CD4-positive, alpha-beta T cell treated with Interleukin-2 at 100 ng/mL for 4 hours (primary cell): Measurements from ENCODE around the gene PRSS16.
A peak's percentile ranks its signal among the peaks of the same experiment; 100 is the strongest.
"Not testable (repeated sequence)": the region's sequence is repeated elsewhere in the genome, so short reads cannot be mapped to it uniquely, and the experiment has no call there.

ENCODE experiments used
- DNase-seq: peaks from one replicate; pipeline ENCODE4 v3.0.0-alpha.2; 2020; ENCODE audit warnings: low spot score

Gene PRSS16

GRCh38 chr6:27247133-27247836 is at the start of gene PRSS16:
Gene PRSS16, plus strand, starts transcription at chr6:27247701. Its CDS starts 37 bp downstream, at chr6:27247738.
- DNase-seq: no peak

- no peak for DNase-seq
Measured at GRCh38 chr6:27205375-27206278, 41.9 kb upstream of the PRSS16 start.

GRCh38 chr6:27206806-27207205 is 40.7 kb upstream of the PRSS16 start:
- no peak for DNase-seq

GRCh38 chr6:27208042-27208441 is 39.5 kb upstream of the PRSS16 start:
- DNase-seq: no peak

GRCh38 chr6:27209196-27209595 is 38.3 kb upstream of the PRSS16 start:
- no peak for DNase-seq

- no peak for DNase-seq
Measured at GRCh38 chr6:27209659-27210269, 37.7 kb upstream of the PRSS16 start.

GRCh38 chr6:27213091-27213517 is 34.4 kb upstream of the PRSS16 start:
- not testable (repeated sequence) for DNase-seq

- DNase-seq: no peak
Measured at GRCh38 chr6:27213544-27214125, 33.9 kb upstream of the PRSS16 start.

GRCh38 chr6:27214126-27214601 is 33.3 kb upstream of the PRSS16 start:
- no peak for DNase-seq

GRCh38 chr6:27216874-27217273 is 30.6 kb upstream of the PRSS16 start:
- no peak for DNase-seq

GRCh38 chr6:27222971-27223370 is 24.5 kb upstream of the PRSS16 start:
- not testable (repeated sequence) for DNase-seq

GRCh38 chr6:27224729-27225128 is 22.8 kb upstream of the PRSS16 start:
- no peak for DNase-seq

- no peak for DNase-seq
Measured at GRCh38 chr6:27228963-27229477, 18.5 kb upstream of the PRSS16 start.

GRCh38 chr6:27230758-27231111 is 16.8 kb upstream of the PRSS16 start:
- no peak for DNase-seq

GRCh38 chr6:27234576-27234975 is 12.9 kb upstream of the PRSS16 start:
- no peak for DNase-seq

GRCh38 chr6:27237089-27237803 is 10.3 kb upstream of the PRSS16 start:
- peak; percentile 6 for DNase-seq

GRCh38 chr6:27238010-27238983 is 9.2 kb upstream of the PRSS16 start:
- no peak for DNase-seq

GRCh38 chr6:27239258-27239657 is 8.2 kb upstream of the PRSS16 start:
- DNase-seq: no peak

GRCh38 chr6:27241443-27241842 is 6.1 kb upstream of the PRSS16 start:
- no peak for DNase-seq

GRCh38 chr6:27242589-27243265 is 4.8 kb upstream of the PRSS16 start:
- DNase-seq: no peak
